Measurements from ENCODE around the gene SPATA25. TPM values are rescaled to one million over a fixed set of nuclear protein-coding genes. Genes with fewer than 3 reads are reported as not detected.
"Not testable (repeated sequence)": the region's sequence is repeated elsewhere in the genome, so short reads cannot be mapped to it uniquely, and the experiment has no call there.

The SPATA25 gene
- total RNA-seq, 4 donors from 2014 or later = 1.8 to 27.0 (median 3.6) TPM

DNA sequence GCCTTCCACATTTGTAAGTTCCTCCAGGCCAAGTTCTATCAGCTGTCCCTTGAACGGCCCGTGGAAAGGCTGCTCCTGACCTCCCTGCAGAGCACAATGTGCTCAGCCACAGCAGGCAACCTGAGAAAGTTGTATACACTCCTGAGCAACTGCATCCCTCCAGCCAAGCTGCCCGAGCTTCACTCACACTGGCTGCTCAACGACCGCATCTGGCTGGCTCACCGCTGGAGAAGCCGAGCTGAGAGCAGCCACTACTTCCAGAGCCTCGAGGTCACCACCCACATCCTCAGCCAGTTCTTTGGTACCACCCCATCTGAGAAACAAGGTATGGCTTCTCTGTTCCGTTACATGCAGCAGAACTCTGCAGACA is 4.3 kb downstream of the SPATA25 start:
- ATAC-seq (ENCODE audit: low FRiP score) = no peak

DNA sequence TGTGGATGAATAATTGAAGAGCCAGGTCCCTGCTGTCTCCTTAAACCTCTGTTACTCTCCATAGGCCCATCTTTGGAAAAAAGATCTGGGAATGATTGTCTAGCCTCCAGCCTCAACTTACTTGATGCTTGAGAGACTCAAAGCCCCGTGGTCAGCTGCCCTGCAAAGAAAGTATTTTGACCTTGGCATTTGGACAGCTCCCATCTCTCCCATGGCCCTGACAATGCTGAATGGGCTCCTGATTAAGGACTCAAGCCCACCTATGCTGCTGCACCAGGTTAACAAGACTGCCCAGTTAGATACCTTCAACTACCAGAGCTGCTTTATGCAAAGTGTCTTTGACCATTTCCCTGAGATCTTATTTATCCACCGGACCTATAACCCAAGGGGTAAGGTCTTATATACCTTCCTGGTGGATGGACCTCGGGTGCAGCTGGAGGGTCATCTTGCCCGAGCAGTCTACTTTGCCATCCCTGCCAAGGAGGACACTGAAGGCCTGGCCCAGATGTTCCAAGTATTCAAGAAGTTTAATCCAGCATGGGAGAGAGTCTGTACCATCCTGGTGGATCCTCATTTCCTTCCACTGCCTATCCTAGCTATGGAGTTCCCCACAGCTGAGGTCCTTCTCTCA is 4.8 kb downstream of the SPATA25 start:
- ATAC-seq (ENCODE audit: low FRiP score) = no peak
- TF ChIP-seq, protein P1, sequence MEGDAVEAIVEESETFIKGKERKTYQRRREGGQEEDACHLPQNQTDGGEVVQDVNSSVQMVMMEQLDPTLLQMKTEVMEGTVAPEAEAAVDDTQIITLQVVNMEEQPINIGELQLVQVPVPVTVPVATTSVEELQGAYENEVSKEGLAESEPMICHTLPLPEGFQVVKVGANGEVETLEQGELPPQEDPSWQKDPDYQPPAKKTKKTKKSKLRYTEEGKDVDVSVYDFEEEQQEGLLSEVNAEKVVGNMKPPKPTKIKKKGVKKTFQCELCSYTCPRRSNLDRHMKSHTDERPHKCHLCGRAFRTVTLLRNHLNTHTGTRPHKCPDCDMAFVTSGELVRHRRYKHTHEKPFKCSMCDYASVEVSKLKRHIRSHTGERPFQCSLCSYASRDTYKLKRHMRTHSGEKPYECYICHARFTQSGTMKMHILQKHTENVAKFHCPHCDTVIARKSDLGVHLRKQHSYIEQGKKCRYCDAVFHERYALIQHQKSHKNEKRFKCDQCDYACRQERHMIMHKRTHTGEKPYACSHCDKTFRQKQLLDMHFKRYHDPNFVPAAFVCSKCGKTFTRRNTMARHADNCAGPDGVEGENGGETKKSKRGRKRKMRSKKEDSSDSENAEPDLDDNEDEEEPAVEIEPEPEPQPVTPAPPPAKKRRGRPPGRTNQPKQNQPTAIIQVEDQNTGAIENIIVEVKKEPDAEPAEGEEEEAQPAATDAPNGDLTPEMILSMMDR (IDR thresholded peaks at IDR 0.05) = no peak

More for the DNA sequence above, 4.3 kb downstream of the SPATA25 start:
- no peak for DNase-seq (ENCODE audit: low spot score)
- TF ChIP-seq, protein P1 (IDR thresholded peaks at IDR 0.05) = no peak

DNA sequence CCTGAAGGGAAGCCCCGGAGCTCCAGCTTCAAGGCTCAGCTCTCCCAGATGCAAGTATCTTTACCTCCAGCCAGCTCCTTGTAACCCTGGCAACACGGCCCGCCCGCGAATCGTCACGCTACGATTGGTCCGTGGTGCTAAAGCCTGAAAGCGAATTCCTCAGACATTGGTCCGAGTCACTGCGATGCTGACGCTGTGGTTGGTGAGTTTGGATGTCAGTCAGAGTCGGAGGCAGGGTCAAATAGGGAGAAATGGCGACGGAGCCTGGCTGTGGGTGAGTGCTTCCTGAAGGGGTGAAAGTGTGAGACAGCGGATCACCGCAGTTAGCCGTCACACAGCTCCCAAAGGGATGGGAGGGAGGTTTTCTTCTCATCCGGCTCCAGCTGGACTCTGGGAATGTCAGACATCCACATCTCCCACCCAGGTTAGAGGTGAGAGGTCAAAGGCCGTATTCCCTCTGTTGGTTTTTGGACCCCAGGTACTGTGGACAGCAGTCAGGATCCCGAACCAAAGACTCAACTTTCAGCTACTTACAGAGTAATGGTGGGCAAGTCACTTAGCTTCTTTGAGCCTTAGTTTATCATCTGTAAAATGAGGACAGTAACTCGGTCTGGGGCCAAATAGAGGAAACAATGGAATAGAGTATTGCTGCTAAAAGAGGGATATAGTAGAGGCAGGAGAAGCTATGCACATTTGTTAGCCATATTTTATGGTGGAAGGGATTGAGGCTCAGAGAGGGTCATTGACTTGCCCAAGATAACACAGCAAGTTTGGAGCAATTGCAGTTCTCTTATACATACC is 6.2 kb downstream of the SPATA25 start, which contains the start of gene ZSWIM1:
Gene ZSWIM1 (plus strand): TSS at position 240 of the 801 bp plus-strand sequence. CDS start 1,366 bp downstream, outside the sequence.
- TF ChIP-seq, protein P1 (IDR thresholded peaks at IDR 0.05) = no peak
- ATAC-seq (ENCODE audit: low FRiP score) = peak; percentile 90
- DNase-seq (ENCODE audit: low spot score) = peak; percentile 100

More for the DNA sequence above, 4.8 kb downstream of the SPATA25 start:
- DNase-seq (ENCODE audit: low spot score) = no peak

DNA sequence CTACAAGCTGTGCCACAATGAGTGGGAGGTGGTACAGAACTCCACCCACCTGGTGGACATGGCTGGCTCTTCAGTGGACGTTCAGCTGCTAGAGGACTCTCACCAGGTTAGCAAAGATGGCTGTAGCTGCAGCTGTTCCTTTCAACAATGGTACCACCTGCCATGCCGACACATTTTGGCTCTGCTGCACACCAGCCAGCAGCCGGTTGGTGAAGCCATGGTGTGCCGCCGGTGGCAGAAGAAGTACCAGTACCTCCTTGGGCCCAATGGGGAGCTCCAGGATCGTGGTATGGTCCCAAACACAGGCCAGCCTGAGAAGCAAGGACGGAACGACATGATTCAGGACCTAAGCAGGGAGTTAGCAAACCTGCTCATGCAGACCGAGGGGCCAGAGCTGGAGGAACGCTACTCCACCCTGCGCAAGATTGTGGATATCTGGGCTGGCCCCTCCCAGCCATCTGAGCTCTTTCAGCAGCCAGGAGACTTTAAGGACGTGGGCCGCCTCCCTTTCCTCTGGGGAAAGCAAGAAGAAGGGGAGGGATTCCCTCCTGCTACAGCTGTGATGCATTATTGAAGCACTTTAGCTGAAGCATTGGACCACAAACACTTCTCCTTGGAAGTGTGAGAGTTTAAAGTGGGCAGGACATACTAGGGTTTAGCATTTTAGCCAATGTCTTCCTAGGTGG is 9.2 kb downstream of the SPATA25 start:
- DNase-seq (ENCODE audit: low spot score) (no peak), ATAC-seq (ENCODE audit: low FRiP score) (no peak)
- TF ChIP-seq, protein P1 (IDR thresholded peaks at IDR 0.05) = no peak

DNA sequence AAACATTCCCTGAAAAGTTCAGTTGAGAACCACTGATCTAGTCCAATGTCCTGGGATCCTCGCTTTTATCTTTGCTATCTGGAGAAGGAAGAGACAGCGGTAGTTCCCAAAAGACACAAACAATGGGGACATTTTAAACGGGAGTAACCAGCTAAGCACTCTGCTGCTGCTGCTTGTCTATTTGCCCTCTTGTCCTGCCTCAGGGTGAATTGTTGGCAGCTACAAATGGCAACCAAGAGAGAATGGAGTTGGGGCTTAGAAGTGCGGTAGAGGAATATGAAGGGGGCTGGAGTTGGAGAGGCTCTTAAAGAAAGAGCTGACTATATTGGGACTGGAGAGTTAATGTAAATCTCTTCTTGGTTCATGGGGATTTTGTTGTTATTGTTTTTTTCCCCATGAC is 12.8 kb downstream of the SPATA25 start:
- TF ChIP-seq, protein P1 (IDR thresholded peaks at IDR 0.05) = no peak
- DNase-seq (ENCODE audit: low spot score) (no peak), ATAC-seq (ENCODE audit: low FRiP score) (no peak)

DNA sequence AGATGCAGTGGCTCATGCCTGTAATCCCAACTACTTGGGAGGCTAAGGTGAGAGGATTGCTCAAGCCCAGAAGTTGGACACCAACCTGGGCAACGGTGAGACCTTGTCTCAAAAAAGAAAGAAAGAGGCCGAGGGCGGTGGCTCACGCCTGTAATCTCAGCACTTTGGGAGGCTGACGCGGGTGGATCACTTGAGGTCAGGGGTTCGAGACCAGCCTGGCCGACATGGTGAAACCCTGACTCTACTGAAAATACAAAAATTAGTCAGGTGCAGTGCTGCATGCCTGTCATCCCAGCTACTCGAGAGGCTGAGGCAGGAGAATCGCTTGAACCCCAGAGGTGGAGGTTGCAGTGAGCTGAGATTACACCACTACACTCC is 13.3 kb downstream of the SPATA25 start:
- ATAC-seq (ENCODE audit: low FRiP score); DNase-seq (ENCODE audit: low spot score): not testable (repeated sequence)

DNA sequence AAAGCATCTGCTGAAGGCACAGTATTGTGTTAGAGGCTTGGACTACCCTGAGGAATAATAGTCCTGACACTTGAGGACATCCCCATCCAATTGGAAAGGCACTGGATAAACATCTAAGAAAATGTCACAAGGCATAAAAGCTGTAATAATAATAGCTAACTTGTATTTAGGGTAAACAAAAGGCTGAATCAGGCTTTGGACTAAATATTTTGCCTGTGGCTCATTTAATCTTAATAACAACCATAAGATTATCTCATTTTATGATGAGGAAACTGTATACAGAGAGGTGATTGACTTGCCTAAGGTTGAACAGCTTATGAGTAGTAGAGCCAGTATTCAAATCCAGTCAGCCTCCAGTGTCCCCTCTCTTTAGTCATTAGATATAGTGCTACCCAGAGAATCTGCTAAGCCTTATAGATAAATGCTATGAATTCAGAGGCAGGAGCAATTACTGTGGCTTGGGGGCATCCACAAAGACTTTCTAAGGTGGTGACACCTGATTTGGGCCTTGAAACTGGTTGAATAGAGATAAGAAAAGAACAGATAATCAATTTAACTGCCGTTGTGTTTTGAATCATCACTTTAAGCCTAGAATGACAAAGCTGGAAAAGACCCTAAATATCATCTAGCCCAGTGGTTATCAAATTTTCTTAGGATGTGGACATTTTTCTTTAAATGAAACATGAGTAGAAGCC is 13.9 kb downstream of the SPATA25 start:
- TF ChIP-seq, protein P1 (IDR thresholded peaks at IDR 0.05) = no peak
- DNase-seq (ENCODE audit: low spot score) = no peak
- no peak for ATAC-seq (ENCODE audit: low FRiP score)
